ENCODE data around the gene SIM2. TPM values are rescaled to one million over a fixed set of nuclear protein-coding genes. Genes with fewer than 3 reads are reported as not detected.

Gene SIM2
- total and polyA plus RNA-seq, 2 donors (not counting 1 experiment from before 2014, with no cell fraction given), result not detected

DNA sequence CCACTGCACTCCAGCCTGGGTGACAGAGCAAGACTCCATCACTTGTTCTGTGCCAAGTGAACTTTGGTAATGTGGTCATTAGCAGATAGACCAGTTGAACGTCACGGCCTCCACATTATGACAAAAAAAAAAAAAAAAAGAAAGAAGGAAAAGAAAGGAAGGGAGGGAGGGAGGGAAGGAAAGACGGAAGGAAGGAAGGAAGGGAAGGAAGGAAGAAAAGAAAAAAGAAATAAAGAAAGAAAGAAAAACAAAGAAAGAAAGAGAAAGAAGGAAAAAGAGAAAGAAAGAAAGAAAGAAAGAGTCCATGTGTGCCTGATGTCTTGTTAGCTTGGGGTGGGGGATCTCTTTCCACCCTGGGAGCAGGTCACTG is 45.3 kb downstream of the SIM2 start:
- H3K4me3 Mint-ChIP-seq, result no peak overlapping the region
- H3K27me3 ChIP-seq (replicated peaks in 1 of 4; ENCODE audit: control extremely low read depth in 1 of 4, control insufficient read depth in 3 of 4, insufficient read depth in 4 of 4, low read length in 3 of 4), result peaks cover 0 to 32% (median 6%) of the 10 kb centered on the region in 4 experiments
- ChIA-PET POLR2A (no interaction called here), CTCF (interaction anchor here (0.7 kb wide), 1 partner anchor 242 kb away, joined by 3 read pairs; no protein-coding TSS in a partner anchor)
- H3K27ac Mint-ChIP-seq, result no peak overlapping the region
- H3K9me3 Mint-ChIP-seq (ENCODE audit: insufficient read depth), result no peaks in the 10 kb centered on the region
- H3K79me2 ChIP-seq (ENCODE audit: control insufficient read depth, insufficient read depth, low read length), result no peaks in the 10 kb centered on the region
- H3K4me2 ChIP-seq (replicated peaks; ENCODE audit: low read depth, low read length, poor library complexity, severe bottlenecking), result no peak overlapping the region
- H3K27ac ChIP-seq (ENCODE audit: low read length in 2 of 2), result no peak overlapping the region
- no peak overlapping the region for H2AFZ ChIP-seq (ENCODE audit: insufficient read depth, low read depth, low read length, poor library complexity, severe bottlenecking)
- H3K9ac ChIP-seq (ENCODE audit: low read length), result no peak overlapping the region
- TF ChIP-seq, protein P1, sequence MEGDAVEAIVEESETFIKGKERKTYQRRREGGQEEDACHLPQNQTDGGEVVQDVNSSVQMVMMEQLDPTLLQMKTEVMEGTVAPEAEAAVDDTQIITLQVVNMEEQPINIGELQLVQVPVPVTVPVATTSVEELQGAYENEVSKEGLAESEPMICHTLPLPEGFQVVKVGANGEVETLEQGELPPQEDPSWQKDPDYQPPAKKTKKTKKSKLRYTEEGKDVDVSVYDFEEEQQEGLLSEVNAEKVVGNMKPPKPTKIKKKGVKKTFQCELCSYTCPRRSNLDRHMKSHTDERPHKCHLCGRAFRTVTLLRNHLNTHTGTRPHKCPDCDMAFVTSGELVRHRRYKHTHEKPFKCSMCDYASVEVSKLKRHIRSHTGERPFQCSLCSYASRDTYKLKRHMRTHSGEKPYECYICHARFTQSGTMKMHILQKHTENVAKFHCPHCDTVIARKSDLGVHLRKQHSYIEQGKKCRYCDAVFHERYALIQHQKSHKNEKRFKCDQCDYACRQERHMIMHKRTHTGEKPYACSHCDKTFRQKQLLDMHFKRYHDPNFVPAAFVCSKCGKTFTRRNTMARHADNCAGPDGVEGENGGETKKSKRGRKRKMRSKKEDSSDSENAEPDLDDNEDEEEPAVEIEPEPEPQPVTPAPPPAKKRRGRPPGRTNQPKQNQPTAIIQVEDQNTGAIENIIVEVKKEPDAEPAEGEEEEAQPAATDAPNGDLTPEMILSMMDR (IDR thresholded peaks at IDR 0.05), result no peak
- TF ChIP-seq EZH2 (IDR thresholded peaks at IDR 0.05; ENCODE audit: borderline replicate concordance, insufficient read depth, low read depth, low read length, poor library complexity, severe bottlenecking), result no peak
- intact Hi-C loops (cut with micrococcal nuclease), result no loop called here
- H4K20me1 ChIP-seq (ENCODE audit: control insufficient read depth, insufficient read depth, low read length, poor library complexity, severe bottlenecking), result no peaks in the 10 kb centered on the region
- peaks cover 7% of the 10 kb centered on the region for H3K4me1 Mint-ChIP-seq
- WGBS (ENCODE audit: insufficient coverage), result 80% methylated on average over 1 of the region's 3 CpGs
- no peak overlapping the region for H3K4me3 ChIP-seq (ENCODE audit: control extremely low read depth in 1 of 5, extremely low read depth in 1 of 5, insufficient read depth in 1 of 5, low read depth in 2 of 5, low read length in 4 of 5)
- peaks cover 0 to 5% of the 10 kb centered on the region in 2 donors for H3K4me1 ChIP-seq (ENCODE audit: control insufficient read depth in 2 of 2, insufficient read depth in 2 of 2, low read length in 2 of 2)
- H3K36me3 ChIP-seq (replicated peaks in 1 of 2; ENCODE audit: control extremely low read depth in 1 of 2, control insufficient read depth in 1 of 2, extremely low read depth in 1 of 2, insufficient read depth in 2 of 2, low read length in 1 of 2), result no peaks in the 10 kb centered on the region
- ATAC-seq (ENCODE audit: low read depth) (no peak), DNase-seq (no peak)
- peaks cover 0 to 3% (median 0%) of the 10 kb centered on the region in 3 donors for H3K9me3 ChIP-seq (ENCODE audit: control extremely low read depth in 1 of 3, control insufficient read depth in 2 of 3, insufficient read depth in 1 of 3, low read length in 2 of 3)
- peaks cover 44% of the 10 kb centered on the region for H3K27me3 Mint-ChIP-seq

DNA sequence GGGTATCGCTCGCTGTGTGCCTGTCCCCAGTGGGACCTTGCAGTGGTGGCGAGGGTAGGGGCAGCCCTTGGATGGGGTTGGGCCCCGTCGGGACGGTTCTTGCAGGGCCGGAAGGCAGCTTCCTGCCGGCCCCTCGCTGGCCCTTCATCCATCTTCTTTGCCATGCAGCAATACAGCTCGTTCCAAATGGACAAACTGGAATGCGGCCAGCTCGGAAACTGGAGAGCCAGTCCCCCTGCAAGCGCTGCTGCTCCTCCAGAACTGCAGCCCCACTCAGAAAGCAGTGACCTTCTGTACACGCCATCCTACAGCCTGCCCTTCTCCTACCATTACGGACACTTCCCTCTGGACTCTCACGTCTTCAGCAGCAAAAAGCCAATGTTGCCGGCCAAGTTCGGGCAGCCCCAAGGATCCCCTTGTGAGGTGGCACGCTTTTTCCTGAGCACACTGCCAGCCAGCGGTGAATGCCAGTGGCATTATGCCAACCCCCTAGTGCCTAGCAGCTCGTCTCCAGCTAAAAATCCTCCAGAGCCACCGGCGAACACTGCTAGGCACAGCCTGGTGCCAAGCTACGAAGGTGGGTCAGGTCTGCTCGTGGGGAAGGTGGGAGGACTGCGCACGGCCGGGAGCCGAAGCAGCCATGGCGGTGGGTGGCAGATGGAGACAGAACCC is 45.8 kb downstream of the SIM2 start:
- no peak for ATAC-seq (ENCODE audit: low read depth)
- H3K27me3 Mint-ChIP-seq, result peaks cover 49% of the 10 kb centered on the region
- no peak overlapping the region for H3K4me3 ChIP-seq (ENCODE audit: control extremely low read depth in 1 of 5, extremely low read depth in 1 of 5, insufficient read depth in 1 of 5, low read depth in 2 of 5, low read length in 4 of 5)
- no peak for DNase-seq
- peaks cover 0 to 3% (median 0%) of the 10 kb centered on the region in 3 donors for H3K9me3 ChIP-seq (ENCODE audit: control extremely low read depth in 1 of 3, control insufficient read depth in 2 of 3, insufficient read depth in 1 of 3, low read length in 2 of 3)
- WGBS (ENCODE audit: insufficient coverage), result 71% methylated on average over 30 of the region's 30 CpGs
- no peaks in the 10 kb centered on the region for H4K20me1 ChIP-seq (ENCODE audit: control insufficient read depth, insufficient read depth, low read length, poor library complexity, severe bottlenecking)
- H3K9me3 Mint-ChIP-seq (ENCODE audit: insufficient read depth), result no peaks in the 10 kb centered on the region
- no peak overlapping the region for H3K27ac ChIP-seq (ENCODE audit: low read length in 2 of 2)
- CTCF ChIA-PET, result interaction anchor here (0.7 kb wide), 1 partner anchor 241 kb away, joined by 3 read pairs; no protein-coding TSS in a partner anchor
- H3K4me3 Mint-ChIP-seq, result no peak overlapping the region
- no peaks in the 10 kb centered on the region for H3K36me3 ChIP-seq (replicated peaks in 1 of 2; ENCODE audit: control extremely low read depth in 1 of 2, control insufficient read depth in 1 of 2, extremely low read depth in 1 of 2, insufficient read depth in 2 of 2, low read length in 1 of 2)
- peaks cover 7% of the 10 kb centered on the region for H3K4me1 Mint-ChIP-seq
- no peak overlapping the region for H3K27ac Mint-ChIP-seq
- peaks cover 0 to 5% of the 10 kb centered on the region in 2 donors for H3K4me1 ChIP-seq (ENCODE audit: control insufficient read depth in 2 of 2, insufficient read depth in 2 of 2, low read length in 2 of 2)
- H2AFZ ChIP-seq (ENCODE audit: insufficient read depth, low read depth, low read length, poor library complexity, severe bottlenecking), result no peak overlapping the region
- no peaks in the 10 kb centered on the region for H3K79me2 ChIP-seq (ENCODE audit: control insufficient read depth, insufficient read depth, low read length)
- intact Hi-C loops (cut with micrococcal nuclease), result no loop called here
- H3K9ac ChIP-seq (ENCODE audit: low read length), result no peak overlapping the region
- peaks cover 0 to 30% (median 6%) of the 10 kb centered on the region in 4 experiments for H3K27me3 ChIP-seq (replicated peaks in 1 of 4; ENCODE audit: control extremely low read depth in 1 of 4, control insufficient read depth in 3 of 4, insufficient read depth in 4 of 4, low read length in 3 of 4)
- POLR2A ChIA-PET, result no interaction called here
- H3K4me2 ChIP-seq (replicated peaks; ENCODE audit: low read depth, low read length, poor library complexity, severe bottlenecking), result no peak overlapping the region
- no peak for TF ChIP-seq EZH2 (IDR thresholded peaks at IDR 0.05; ENCODE audit: borderline replicate concordance, insufficient read depth, low read depth, low read length, poor library complexity, severe bottlenecking)
- TF ChIP-seq, protein P1 (IDR thresholded peaks at IDR 0.05), result no peak

Measured in B cell (primary cell).